Body of pancreas (tissue), 4 donors: ENCODE measurements around the gene UBE2L3. TPM values are rescaled to one million over a fixed set of nuclear protein-coding genes. Genes with fewer than 3 reads are reported as not detected.

ENCODE experiments used
- ATAC-seq: fragments of 150-250 bp; one replicate; pipeline ENCODE4 v1.9.1; 2016
- DNase-seq, 4 donors: peaks; one replicate each; pipeline ENCODE4 v3.0.0-alpha.2; 2019
- H3K27ac ChIP-seq, 4 donors: fragments of 200-600 bp; sonication (generic); 1 replicate in 3 of 4; 2 replicates in 1 of 4; pipeline versions ENCODE4 v1.5.1 to v1.6.1; 2016 to 2019; ENCODE audit warnings: mild to moderate bottlenecking in 1 of 4, mixed read lengths in 1 of 4, moderate library complexity in 1 of 4
- H3K27me3 ChIP-seq, 2 donors: fragments of 200-600 bp; sonication (generic); one replicate each; pipeline ENCODE4 v1.6.0; 2016; ENCODE audit warnings: mild to moderate bottlenecking in 1 of 2
- H3K36me3 ChIP-seq, 2 donors: fragments of 200-600 bp; sonication (generic); replicated peaks in 1 of 2; 2 replicates each; pipeline ENCODE4 v1.5.1; 2016; ENCODE audit warnings: low read depth in 2 of 2; ENCODE audit not compliant: insufficient read depth in 1 of 2
- H3K4me1 ChIP-seq: fragments of 200-600 bp; sonication (generic); one replicate; pipeline ENCODE4 v1.6.0; 2016
- H3K4me3 ChIP-seq, 2 donors: fragments of 200-600 bp; sonication (generic); 1 replicate in 1 of 2; 2 replicates in 1 of 2; pipeline ENCODE4 v1.5.1; 2016 to 2019
- H3K9me3 ChIP-seq, 3 donors: fragments of 200-600 bp; sonication (generic); 1 replicate in 2 of 3; 2 replicates in 1 of 3; pipeline ENCODE4 v1.5.1; 2016
- POLR2A ChIP-seq, 3 donors: fragments of 450-650 bp; IDR thresholded peaks; one replicate each; pipeline ENCODE4 v1.6.1; 2016; ENCODE audit warnings: antibody characterized with exemption in 3 of 3, mild to moderate bottlenecking in 2 of 3
- WGBS, 2 donors: methylation state at CpG; one replicate each; pipeline ENCODE4 v1.1.5; 2017; 5-methylcytosine and 5-hydroxymethylcytosine counted together
- intact Hi-C: fragments of 100-400 bp; cut with DNase I; formaldehyde crosslinking; loops from one replicate; pipeline ENCODE4 v1.15.1; 2023
- microRNA counts, 2 donors: library from miRNA; unstranded; fragments of <30 nt; microRNA quantifications; one replicate each; lab custom pipeline; 2017
- microRNA-seq, 2 donors: library from miRNA; unstranded; fragments of <30 nt; microRNA quantifications; one replicate each; pipeline ENCODE4, GENCODE V29; 2016; ENCODE audit warnings: borderline number of aligned reads in 2 of 2, borderline replicate concordance in 2 of 2
- small RNA-seq: library from RNA; depleted of rRNA; stranded (forward); fragments of <200 nt; gene quantifications from one replicate; pipeline ENCODE3, GENCODE V24; 2016
- total RNA-seq, 2 donors: library from RNA; depleted of rRNA; stranded (reverse); fragments of >200 nt; gene quantifications; one replicate each; pipeline ENCODE4 v1.1.0, GENCODE V29; 2016
- TF ChIP-seq, protein P1 (sequence below), 7 experiments: fragments of 450-650 bp in 4 of 7; fragments of 200-600 bp in 3 of 7; sonication (generic) in 3 of 7; IDR thresholded peaks; one replicate each; pipeline ENCODE4 v1.5.1; 2016 to 2019; ENCODE audit warnings: antibody characterized with exemption in 7 of 7

The UBE2L3 gene
- total RNA-seq, 2 donors from 2014 or later = 17.4 to 33.3 TPM

DNA sequence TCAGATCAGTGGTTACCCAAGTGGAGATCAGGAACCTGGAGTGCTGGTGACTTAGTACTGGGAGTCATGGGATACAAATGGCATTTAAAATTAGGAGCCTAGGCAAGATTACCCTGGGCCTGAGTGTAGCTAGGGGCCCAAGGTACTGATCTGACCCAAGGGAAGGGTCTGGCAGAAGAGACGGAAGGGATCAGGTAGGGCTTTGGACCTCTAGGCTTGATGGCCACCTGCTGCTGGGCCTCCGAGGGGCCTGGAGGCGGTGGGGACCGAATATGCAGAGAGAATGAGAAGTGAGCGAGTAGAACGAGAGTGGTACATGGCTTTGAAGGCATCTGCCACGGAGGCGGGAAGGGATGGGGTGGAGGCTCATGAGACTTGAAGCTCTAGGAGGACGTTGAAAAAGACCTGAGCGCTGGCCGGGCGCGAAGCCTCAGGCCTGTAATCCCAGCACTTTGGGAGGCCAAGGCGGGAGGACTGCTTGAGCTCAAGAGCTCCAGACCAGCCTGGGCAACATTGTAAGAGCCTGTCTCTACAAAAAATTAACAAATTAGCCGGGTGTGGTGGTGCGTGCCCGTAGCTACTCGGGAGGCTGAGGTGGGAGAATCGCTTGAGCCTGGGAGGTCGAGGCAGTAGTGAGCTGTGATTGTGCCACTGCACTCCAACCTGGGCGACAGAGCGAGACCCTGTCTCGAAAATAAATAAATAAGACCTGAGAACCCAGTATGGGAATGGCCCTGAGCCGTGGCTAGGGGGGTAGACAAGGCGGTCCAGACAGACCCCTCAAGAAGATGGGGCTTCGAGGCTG, 97.7 kb downstream of the UBE2L3 start:
- DNase-seq (no peak), ATAC-seq (no peak)
- intact Hi-C loops = no loop called here
- Histone ChIP-seq H3K4me3 (peak overlapping the region in 1 of 2 donors; percentile 40), H3K27ac (peak overlapping the region; percentile 87 to 95 (median 92)), H3K9me3 (no peaks in the 10 kb centered on the region), H3K36me3 (no peaks in the 10 kb centered on the region), H3K4me1 (peaks cover 23% of the 10 kb centered on the region), H3K27me3 (no peaks in the 10 kb centered on the region)
- TF ChIP-seq, protein P1, sequence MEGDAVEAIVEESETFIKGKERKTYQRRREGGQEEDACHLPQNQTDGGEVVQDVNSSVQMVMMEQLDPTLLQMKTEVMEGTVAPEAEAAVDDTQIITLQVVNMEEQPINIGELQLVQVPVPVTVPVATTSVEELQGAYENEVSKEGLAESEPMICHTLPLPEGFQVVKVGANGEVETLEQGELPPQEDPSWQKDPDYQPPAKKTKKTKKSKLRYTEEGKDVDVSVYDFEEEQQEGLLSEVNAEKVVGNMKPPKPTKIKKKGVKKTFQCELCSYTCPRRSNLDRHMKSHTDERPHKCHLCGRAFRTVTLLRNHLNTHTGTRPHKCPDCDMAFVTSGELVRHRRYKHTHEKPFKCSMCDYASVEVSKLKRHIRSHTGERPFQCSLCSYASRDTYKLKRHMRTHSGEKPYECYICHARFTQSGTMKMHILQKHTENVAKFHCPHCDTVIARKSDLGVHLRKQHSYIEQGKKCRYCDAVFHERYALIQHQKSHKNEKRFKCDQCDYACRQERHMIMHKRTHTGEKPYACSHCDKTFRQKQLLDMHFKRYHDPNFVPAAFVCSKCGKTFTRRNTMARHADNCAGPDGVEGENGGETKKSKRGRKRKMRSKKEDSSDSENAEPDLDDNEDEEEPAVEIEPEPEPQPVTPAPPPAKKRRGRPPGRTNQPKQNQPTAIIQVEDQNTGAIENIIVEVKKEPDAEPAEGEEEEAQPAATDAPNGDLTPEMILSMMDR (IDR thresholded peaks at IDR 0.05) = no peak
- no peak for TF ChIP-seq POLR2A (IDR thresholded peaks at IDR 0.05)
- WGBS, 2 donors = 69 to 71% methylated on average over 25 to 26 of the region's 26 CpGs

DNA sequence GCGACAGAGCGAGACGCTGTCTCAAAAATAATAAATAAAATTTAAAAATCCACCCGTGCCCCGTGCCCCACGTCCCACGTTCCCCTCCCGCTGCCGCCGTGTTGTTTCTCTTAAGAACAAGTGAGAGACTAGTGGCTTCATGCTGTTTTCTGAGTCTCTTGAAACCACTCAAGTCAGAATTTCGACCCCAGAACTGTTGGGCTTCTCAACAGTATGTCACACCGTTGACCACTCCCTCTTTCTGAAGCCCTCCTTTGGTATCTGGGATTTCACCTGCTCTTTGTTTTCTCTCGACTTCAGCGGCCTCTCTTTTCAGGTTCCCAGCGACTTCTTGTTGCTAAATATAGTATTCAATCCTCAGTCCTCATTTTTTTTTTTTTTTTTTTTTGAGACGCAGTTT, 99.3 kb downstream of the UBE2L3 start:
- H3K4me3 ChIP-seq = peak overlapping the region; percentile 40 to 74

DNA sequence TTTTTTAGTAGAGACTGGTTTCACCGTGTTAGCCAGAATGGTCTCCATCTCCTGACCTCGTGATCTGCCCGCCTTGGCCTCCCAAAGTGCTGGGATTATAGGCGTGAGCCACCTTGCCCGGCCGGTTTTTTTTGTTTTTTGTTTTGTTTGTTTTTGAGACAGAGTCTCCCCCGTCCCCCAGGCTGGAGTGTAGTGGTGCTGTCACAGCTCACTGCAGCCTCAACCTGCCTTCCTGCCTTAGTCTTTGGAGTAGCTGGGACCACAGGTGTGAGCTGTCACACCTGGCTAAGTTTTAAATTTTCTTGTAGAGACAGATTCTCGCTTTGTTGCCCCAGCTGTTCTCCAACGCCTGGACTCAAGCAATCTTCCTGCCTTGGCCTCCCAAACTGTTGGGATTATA, 101.5 kb downstream of the UBE2L3 start:
- Histone ChIP-seq H3K36me3 (peaks cover 9 to 17% of the 10 kb centered on the region in 2 donors), H3K27me3 (no peaks in the 10 kb centered on the region)
- DNase-seq = peak in 1 of 4 donors; percentile 48

More for the DNA sequence above, 99.3 kb downstream of the UBE2L3 start:
- Histone ChIP-seq H3K36me3 (peaks cover 0 to 5% of the 10 kb centered on the region in 2 donors), H3K9me3 (no peaks in the 10 kb centered on the region), H3K4me1 (peaks cover 23% of the 10 kb centered on the region), H3K27me3 (no peaks in the 10 kb centered on the region), H3K27ac (peak overlapping the region; percentile 87 to 95 (median 92))
- intact Hi-C loops = no loop called here
- TF ChIP-seq, protein P1 (IDR thresholded peaks at IDR 0.05) = no peak
- no peak for TF ChIP-seq POLR2A (IDR thresholded peaks at IDR 0.05)
- ATAC-seq (no peak), DNase-seq (no peak)
- WGBS, 2 donors = 35 to 48% methylated on average over 16 of the region's 16 CpGs

DNA sequence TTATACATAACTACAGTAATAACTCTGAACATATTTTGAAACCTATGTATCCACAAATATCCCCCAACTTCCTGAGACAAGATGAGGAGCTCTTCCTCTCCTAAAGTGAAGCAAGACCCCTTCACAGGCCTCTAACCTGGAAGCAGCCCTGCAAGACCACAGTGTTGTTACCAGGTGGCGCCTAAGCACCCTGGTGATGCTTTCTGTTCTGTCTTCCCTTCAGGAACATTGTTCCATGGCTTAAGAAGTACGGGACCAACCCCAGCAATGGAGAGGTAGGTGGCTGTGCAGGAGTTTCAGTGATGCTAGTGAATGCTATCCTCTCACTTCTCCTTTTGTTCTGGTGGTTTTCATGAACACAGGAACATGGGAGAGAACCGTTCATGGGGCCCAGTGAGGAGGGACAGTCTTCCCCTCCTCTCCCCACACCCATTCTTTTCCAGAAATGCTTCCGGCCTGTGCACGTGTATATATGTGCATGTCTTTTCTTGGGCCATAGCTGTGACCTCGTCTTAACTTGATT, 104.7 kb downstream of the UBE2L3 start:
- H3K9me3 ChIP-seq = no peaks in the 10 kb centered on the region
- 77 to 84% methylated on average over 5 to 6 of the region's 6 CpGs for WGBS, 2 donors
- H3K4me1 ChIP-seq = peaks cover 10% of the 10 kb centered on the region
- no peaks in the 10 kb centered on the region for H3K27me3 ChIP-seq
- no peak for DNase-seq
- intact Hi-C loops = no loop called here
- ATAC-seq = no peak
- H3K27ac ChIP-seq = no peak overlapping the region
- H3K36me3 ChIP-seq = peaks cover 14 to 32% of the 10 kb centered on the region in 2 donors
- no peak for TF ChIP-seq POLR2A (IDR thresholded peaks at IDR 0.05)
- TF ChIP-seq, protein P1 (IDR thresholded peaks at IDR 0.05) = no peak
- H3K4me3 ChIP-seq = no peak overlapping the region

More for the DNA sequence above, 101.5 kb downstream of the UBE2L3 start:
- Histone ChIP-seq H3K4me1 (peaks cover 23% of the 10 kb centered on the region), H3K4me3 (no peak overlapping the region), H3K9me3 (no peaks in the 10 kb centered on the region), H3K27ac (no peak overlapping the region)
- intact Hi-C loops = no loop called here
- WGBS, 2 donors = 19 to 24% methylated on average over 7 to 9 of the region's 9 CpGs
- ATAC-seq = no peak
- TF ChIP-seq POLR2A (IDR thresholded peaks at IDR 0.05) = no peak
- TF ChIP-seq, protein P1 (IDR thresholded peaks at IDR 0.05) = no peak

MicroRNA genes within 50 kb of the gene (microRNA counts, 767-probe panel; counts per million panel counts)
- microRNA hsa-miR-130b-3p (lab: Ali Mortazavi, UCI) (736 to 5,419 counts per million in 2 donors), microRNA hsa-miR-301b (lab: Ali Mortazavi, UCI) (0 to 736 counts per million in 2 donors)

Small RNA genes within 50 kb of the gene (microRNA-seq; reads per million reads assigned to microRNA genes)
- gene MIR130B (2,589 to 4,041 reads per million in 2 donors), gene MIR301B (0.45 to 0.93 reads per million in 2 donors)

Small RNA genes within 50 kb of the gene (small RNA-seq; reads per million reads assigned to genes)
- gene MIR301B (2.3 reads per million, percentile 74 among the genes with 10 or more reads in this experiment), gene RF00492 (not detected), gene RN7SKP221 (not detected)

Other genes starting within 250 kb of the UBE2L3 start
- gene RIMBP3B, start 184.0 kb upstream of the UBE2L3 start, total RNA-seq = not detected
- gene HIC2, start 150.3 kb upstream of the UBE2L3 start, total RNA-seq = 1 to 10 TPM; 2.9 to 4.0 TPM
- under 1 TPM in 1 of 2 donors, not detected in 1; 0.33 TPM for gene TMEM191C, start 100.3 kb upstream of the UBE2L3 start, total RNA-seq
- gene RIMBP3C, start 16.3 kb upstream of the UBE2L3 start, total RNA-seq = under 1 TPM in 1 of 2 donors, not detected in 1; under 0.01 TPM
- 10 to 100 TPM; 45.7 to 63.0 TPM for gene YDJC, start 62.3 kb downstream of the UBE2L3 start, total RNA-seq
- under 1 TPM in 1 of 2 donors, not detected in 1; 0.52 TPM for gene CCDC116, start 65.0 kb downstream of the UBE2L3 start, total RNA-seq
- gene SDF2L1, start 74.6 kb downstream of the UBE2L3 start, total RNA-seq = 100 to 1,000 TPM in 1 of 2 donors, 10 to 100 TPM in 1; 47.5 to 115 TPM
- gene PPIL2, start 98.3 kb downstream of the UBE2L3 start, total RNA-seq = 10 to 100 TPM; 44.9 to 94.9 TPM
- 1 to 10 TPM; 1.6 to 4.4 TPM for gene YPEL1, start 168.1 kb downstream of the UBE2L3 start, total RNA-seq